AG04449 (cell line): ENCODE results near the gene ADTRP.

Experiments used
- CTCF ChIA-PET: fragments of 350-600 bp; formaldehyde crosslinking; extraction: SDS; loops from one replicate; lab custom pipeline; 2021; ENCODE audit warnings: antibody characterized with exemption; lab: Yijun Ruan, JAX
- POLR2A ChIA-PET: fragments of 400-600, 350-600 bp; formaldehyde crosslinking; extraction: SDS; loops from one replicate; lab custom pipeline; 2020; ENCODE audit warnings: antibody characterized with exemption, inconsistent platforms; lab: Yijun Ruan, JAX
- DNase-seq: peaks from one replicate; pipeline ENCODE4 v3.0.0-alpha.2; 2010; ENCODE audit warnings: low read depth, low spot score
- H3K4me3 ChIP-seq: 2 replicates; pipeline ENCODE4 v1.5.1; 2011; ENCODE audit warnings: low read depth, mild to moderate bottlenecking, control low read depth, low read length
- CTCF ChIP-seq: IDR thresholded peaks from one replicate; pipeline ENCODE4 v1.5.1; 2011; ENCODE audit warnings: mild to moderate bottlenecking, moderate library complexity, low read length, control low read depth, inconsistent platforms; ENCODE audit not compliant: insufficient read depth; ENCODE audit errors: missing control alignments

The ADTRP gene

DNA sequence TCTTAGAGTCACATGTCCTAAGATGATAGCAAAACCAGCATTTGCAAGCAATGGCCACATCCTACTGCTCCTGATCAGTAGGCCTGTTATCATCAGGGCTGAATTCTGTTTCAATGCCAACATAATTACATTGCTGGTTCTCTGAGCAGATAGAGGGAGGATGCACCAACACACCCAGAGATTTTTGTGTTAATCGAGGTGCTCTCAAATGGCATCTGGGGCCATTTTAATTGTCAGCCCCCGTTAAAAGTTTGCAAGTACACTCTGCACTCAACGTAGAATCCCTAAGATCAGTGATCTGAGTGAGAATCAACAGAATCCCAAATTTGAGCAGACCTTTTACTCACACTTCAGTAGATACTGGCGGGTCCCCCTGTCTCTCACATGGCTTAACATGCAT is 24.8 kb downstream of the ADTRP start:
- ChIA-PET CTCF (no interaction called here), POLR2A (no interaction called here)
- H3K4me3 ChIP-seq, result no peak overlapping the region

GRCh38 chr6:11752360-11752759 is 26.2 kb downstream of the ADTRP start:
- DNase-seq, result no peak
- CTCF ChIA-PET, result no interaction called here
- H3K4me3 ChIP-seq, result no peak overlapping the region
- POLR2A ChIA-PET, result no interaction called here
- TF ChIP-seq CTCF, result no peak

More for the DNA sequence above, 24.8 kb downstream of the ADTRP start:
- no peak for DNase-seq
- no peak for TF ChIP-seq CTCF

- ChIA-PET CTCF (interaction anchor here (1.3 kb wide), 1 partner anchor 10 kb away, joined by 3 read pairs; no protein-coding TSS in a partner anchor), POLR2A (no interaction called here)
- DNase-seq, result no peak
- TF ChIP-seq CTCF, result no peak
- no peak overlapping the region for H3K4me3 ChIP-seq
Measured at GRCh38 chr6:11750682-11751081, 27.9 kb downstream of the ADTRP start.

- POLR2A ChIA-PET, result no interaction called here
- no peak overlapping the region for H3K4me3 ChIP-seq
- no peak for DNase-seq
- no peak for TF ChIP-seq CTCF
- CTCF ChIA-PET, result no interaction called here
Measured at GRCh38 chr6:11748591-11749210, 29.9 kb downstream of the ADTRP start.

GRCh38 chr6:11747021-11747420 is 31.6 kb downstream of the ADTRP start:
- no peak overlapping the region for H3K4me3 ChIP-seq
- DNase-seq, result no peak
- CTCF ChIA-PET, result interaction anchor here (1.1 to 1.5 kb wide), 2 partner anchors 22 to 36 kb away, joined by 3 to 4 read pairs; no protein-coding TSS in a partner anchor
- POLR2A ChIA-PET, result no interaction called here
- no peak for TF ChIP-seq CTCF

DNA sequence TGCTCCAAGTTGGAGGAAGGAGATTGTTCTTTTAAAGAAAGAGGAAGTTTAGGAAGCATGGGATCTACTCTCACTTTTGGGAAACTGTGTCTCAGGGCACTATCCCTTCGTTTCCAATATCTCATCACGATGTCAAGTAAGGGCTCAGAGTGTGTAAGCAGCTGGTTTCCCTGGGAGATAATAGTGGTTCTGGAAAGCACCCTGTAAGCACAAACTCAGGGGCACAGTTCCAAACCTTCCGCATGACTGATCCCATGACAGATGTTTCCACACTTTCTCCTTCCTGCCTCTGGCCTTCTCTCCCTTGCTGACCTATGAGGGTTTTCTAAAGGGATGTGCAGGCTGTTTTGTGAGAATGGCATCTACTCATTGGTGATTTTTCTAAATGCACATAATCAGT is 33.9 kb downstream of the ADTRP start:
- no peak for DNase-seq
- TF ChIP-seq CTCF, result no peak
- POLR2A ChIA-PET, result no interaction called here
- H3K4me3 ChIP-seq, result no peak overlapping the region
- CTCF ChIA-PET, result no interaction called here
